Inferior parietal cortex (tissue), 1 donor: ENCODE measurements around the gene CLEC5A.
"Not testable (repeated sequence)": the region's sequence is repeated elsewhere in the genome, so short reads cannot be mapped to it uniquely, and the experiment has no call there.

ENCODE experiments used
- DNase-seq: peaks from one replicate; pipeline ENCODE4 v3.0.0-alpha.2; 2016; ENCODE audit errors: extremely low spot score

Gene CLEC5A

GRCh38 chr7:141949021-141949420 is 2.2 kb upstream of the CLEC5A start:
- DNase-seq, result no peak

DNA sequence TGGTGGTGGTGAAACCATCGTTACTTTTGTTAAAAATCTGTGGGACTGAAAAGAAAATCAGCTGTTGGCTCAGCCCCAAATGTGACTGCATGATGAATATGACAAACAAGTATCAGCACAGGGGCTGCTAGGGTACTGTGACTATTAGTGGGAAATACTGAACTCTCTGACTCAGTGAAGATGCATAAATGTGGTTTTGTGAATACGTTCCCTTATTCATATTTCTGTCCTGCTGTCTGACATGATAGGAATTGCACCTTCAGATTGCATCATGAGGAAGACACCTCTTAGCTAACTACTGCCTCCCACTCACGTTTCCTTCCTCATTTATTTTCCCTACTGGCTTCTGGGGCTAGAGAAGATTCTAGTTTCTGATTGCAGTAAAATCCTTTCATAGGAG is 1.4 kb downstream of the CLEC5A start:
- DNase-seq, result no peak

GRCh38 chr7:141944811-141945210 is 2.0 kb downstream of the CLEC5A start:
- no peak for DNase-seq

- DNase-seq, result no peak
Measured at GRCh38 chr7:141943846-141944245, 2.9 kb downstream of the CLEC5A start.

DNA sequence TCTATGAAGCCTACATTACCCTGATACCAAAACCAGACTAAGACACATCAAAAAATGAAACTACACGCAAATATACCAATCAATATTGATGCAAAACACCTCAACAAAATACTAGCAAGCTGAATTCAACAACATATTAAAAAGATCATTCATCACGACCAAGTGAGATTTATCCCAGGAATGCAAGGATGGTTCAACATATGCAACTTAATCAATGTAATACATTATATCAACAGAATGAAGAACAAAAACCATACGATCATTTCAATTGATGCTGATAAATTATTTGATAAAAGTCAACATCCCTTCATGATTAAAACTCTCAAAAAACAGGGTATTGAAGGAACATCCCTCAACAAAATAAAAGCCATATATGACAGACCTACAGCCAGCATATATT is 5.7 kb downstream of the CLEC5A start:
- no peak for DNase-seq

GRCh38 chr7:141930211-141930610 is 16.6 kb downstream of the CLEC5A start:
- DNase-seq, result no peak

DNA sequence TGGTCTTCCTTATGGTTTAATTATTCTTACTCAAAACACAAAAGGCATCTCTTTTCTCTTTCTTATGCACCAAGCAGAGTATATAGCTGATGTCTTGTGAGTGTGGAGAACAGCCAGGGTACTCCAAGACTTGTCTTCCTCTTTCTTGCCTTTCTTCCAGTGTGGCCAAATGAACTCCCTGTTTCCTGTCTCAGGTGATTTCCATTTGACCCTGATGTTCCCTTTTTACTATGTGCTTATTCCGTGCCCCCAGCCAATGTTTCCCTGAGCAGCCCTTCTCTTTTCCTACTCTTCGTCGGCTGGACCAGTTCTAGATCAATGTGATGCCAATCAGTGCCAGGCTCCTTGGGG is 18.0 kb downstream of the CLEC5A start:
- DNase-seq, result no peak

DNA sequence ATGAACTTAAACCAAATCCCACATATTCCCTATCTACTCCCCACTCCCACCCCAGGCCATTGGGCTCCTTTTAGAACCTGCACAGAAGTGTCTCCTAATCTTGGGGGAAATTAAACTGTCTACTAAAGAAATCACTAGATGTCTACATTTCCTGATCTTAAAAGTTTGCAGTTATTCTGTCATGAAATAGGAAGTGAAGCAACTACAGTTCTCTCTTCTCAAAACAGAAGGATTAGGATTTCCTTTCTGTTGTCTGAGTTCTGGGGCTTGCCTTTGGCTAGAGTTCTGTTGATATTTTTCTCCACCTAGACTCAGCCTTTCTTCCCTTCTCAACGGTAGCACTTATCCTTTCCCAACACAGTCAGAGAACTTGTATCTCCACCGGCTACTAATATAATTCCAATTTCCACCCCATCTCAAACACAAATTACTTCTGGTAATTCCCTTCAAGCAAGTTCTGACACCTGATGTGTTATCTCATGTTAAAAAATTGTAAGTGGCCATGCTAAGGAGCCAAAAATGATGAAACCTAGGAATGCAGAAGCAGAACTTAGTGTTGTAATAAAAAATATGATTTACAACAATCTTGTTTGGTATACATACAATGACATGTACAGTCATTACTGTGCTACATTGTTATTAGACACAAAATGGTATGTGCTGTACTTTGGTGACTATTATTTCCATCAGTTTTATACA is 18.5 kb downstream of the CLEC5A start:
- no peak for DNase-seq

GRCh38 chr7:141920281-141920680 is 26.5 kb downstream of the CLEC5A start:
- DNase-seq, result no peak

DNA sequence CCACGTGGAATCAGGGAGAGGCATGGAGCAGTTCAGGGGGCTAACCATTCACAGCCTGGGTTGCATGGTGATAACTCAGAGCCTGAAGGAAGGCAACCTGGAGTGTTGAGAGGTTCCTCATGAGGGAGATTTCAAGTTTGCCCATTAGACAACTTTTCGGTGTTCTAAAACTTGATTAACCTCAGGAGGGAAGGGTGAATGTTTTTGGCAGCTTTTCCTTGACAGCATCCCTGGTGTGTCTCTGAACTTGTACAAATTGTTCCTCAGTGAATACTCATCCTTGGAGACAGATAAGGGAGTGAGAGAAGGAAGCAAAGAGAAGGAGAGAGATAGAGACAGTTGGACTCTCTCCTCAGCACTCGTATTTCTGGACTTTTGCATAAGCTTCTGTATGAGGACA is 30.7 kb downstream of the CLEC5A start, which contains the start of gene OR9A4:
TSS of gene OR9A4 (plus strand) at position 301 of the 400 bp plus-strand sequence. CDS start 2,477 bp downstream, outside the sequence.
- no peak for DNase-seq

- no peak for DNase-seq
Measured at GRCh38 chr7:141915565-141915964, 31.2 kb downstream of the CLEC5A start.

- DNase-seq, result no peak
Measured at GRCh38 chr7:141911391-141911790, 35.4 kb downstream of the CLEC5A start.

- no peak for DNase-seq
Measured at GRCh38 chr7:141906285-141906684, 40.5 kb downstream of the CLEC5A start.

DNA sequence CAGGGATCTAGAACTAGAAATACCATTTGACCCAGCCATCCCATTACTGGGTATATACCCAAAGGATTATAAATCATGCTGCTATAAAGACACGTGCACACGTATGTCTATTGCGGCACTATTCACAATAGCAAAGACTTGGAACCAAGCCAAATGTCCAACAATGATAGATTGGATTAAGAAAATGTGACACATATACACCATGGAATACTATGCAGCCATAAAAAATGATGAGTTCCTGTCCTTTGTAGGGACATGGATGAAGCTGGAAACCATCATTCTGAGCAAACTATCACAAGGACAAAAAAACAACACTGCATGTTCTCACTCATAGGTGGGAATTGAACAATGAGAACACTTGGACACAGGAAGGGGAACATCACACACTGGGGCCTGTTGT is 47.4 kb downstream of the CLEC5A start:
- not testable (repeated sequence) for DNase-seq

DNA sequence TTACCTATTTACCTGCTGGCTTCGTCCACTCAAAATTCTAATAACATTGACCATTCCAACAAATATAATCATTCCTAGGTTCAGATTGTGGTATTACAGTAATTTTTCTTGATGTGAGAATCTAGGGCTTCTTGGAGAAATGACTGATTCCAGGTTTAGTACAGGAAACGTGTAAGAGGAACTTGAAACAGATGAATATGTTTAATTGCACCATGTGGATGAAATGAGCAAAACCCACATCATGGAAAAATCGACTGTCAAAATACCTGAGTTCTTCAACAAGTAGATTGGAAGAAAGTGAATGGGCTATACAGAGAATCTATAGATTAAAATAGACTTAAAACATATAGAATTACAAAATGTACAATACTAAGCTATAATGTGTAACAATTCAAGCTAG is 55.4 kb downstream of the CLEC5A start:
- DNase-seq, result no peak

DNA sequence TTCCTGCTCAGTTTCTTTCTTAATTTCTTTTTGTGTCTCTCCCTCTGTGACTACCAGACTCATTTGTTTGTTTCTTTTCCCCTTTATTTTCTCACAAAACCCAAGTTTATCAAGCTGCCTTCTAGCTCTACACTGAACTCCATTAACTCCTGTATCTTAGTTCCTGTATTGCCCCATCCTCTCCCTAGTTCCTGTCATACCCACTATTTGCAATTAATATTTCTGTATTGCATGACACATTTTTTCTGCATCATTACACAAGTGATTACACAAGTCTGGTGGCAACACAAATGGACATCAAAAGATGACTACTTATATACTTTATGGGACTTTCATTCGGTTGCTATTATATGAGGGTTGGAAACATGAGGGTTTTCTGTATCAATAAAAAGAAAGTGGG is 57.5 kb downstream of the CLEC5A start:
- DNase-seq, result no peak

GRCh38 chr7:141884539-141885225 is 62.1 kb downstream of the CLEC5A start:
- DNase-seq, result no peak

- no peak for DNase-seq
Measured at GRCh38 chr7:141880960-141881359, 65.8 kb downstream of the CLEC5A start.

GRCh38 chr7:141877365-141877764 is 69.4 kb downstream of the CLEC5A start:
- DNase-seq, result no peak
